ENCODE results near the gene ARSG. TPM values are rescaled to one million over a fixed set of nuclear protein-coding genes. Genes with fewer than 3 reads are reported as not detected.
"Not testable (repeated sequence)": the region's sequence is repeated elsewhere in the genome, so short reads cannot be mapped to it uniquely, and the experiment has no call there.

Gene ARSG
- total RNA-seq = 3.2 and 4.2 TPM in 2 replicates

DNA sequence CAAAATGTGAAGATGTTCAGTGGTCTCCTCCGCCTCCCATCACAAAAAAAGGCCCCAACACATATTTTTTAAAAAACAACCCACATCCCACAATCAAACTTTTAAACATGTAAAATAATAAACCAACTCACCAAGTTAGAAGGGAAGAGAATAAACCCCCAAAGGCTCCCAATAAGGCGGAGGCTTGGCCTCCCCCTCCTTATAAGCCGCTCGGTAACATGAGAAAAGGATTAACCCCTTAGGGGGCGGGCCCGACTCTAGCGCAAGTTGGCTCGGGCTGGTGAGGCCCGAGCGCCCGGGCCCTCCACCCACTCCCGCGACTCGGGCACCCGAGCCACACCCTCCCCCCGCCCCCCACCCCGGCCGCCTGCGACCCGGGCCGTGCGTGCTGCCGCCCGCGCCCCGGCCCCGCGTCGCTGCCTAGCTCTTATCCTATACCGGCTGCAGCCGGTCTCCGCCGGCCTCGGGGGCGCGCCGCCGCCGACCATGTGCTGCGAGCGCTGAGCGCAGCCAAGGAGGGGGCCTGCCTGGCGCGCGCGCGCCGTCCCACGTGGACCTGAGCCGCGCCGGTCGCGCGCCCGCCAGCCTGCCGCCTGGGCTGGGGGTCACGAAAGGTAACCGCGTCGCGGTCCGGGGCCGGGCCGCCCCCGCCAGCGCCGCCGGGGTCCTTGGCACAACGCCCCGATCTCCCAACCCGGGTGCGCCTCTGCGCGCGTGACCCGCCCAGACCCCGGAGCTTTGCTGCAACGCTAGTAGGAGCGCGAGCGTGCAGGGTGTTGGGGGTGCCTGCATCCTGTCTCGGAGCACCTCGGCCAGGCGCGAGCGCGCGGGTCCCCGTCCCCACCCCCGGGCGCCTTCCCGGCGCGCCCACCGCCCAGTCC is at the start of gene ARSG, which contains the start of gene SLC16A6:
Gene ARSG, plus strand, starts transcription at position 541 of the 881 bp plus-strand sequence. CDS start 15,999 bp downstream, outside the sequence.
Gene SLC16A6, minus strand, starts transcription at position 173 of the 881 bp plus-strand sequence. CDS start 12,807 bp downstream, outside the sequence.
- DNase-seq (ENCODE audit: low read depth) = no peak

DNA sequence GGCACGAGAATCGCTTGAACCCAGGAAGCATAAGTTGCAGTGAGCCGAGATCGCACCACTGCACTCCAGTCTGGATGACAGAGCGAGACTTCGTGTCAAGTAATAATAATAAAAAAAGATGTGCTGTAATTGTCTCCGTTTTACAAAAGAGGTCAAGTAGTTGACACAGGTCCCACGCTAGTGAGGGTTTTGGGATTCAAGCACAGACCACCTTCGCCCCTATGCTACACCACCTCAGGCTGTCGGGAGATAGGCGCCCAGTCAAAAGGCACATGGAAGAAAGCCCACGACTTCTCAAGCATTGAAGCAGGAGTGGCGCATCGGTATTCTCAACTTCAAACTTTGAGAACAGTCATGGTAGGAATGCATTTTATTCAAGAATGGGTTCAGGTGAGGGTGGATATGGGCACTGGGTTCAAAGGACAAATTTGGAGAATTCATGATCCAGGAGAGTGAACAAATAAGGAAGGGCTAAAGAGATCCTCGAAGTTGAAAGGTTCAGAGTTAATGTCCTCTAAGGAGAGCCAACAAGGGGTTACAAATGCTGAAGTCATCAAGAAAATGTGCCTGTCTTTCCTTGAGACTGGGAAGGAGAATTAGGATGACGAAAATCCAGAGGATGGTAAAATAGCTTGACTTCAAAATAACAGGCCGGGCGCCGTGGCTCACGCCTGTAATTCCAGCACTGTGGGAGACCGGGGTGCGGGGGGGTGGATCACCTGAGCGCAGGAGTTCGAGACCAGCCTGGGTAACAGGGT is 44.8 kb upstream of the ARSG start:
- no peak for DNase-seq (ENCODE audit: low read depth)

DNA sequence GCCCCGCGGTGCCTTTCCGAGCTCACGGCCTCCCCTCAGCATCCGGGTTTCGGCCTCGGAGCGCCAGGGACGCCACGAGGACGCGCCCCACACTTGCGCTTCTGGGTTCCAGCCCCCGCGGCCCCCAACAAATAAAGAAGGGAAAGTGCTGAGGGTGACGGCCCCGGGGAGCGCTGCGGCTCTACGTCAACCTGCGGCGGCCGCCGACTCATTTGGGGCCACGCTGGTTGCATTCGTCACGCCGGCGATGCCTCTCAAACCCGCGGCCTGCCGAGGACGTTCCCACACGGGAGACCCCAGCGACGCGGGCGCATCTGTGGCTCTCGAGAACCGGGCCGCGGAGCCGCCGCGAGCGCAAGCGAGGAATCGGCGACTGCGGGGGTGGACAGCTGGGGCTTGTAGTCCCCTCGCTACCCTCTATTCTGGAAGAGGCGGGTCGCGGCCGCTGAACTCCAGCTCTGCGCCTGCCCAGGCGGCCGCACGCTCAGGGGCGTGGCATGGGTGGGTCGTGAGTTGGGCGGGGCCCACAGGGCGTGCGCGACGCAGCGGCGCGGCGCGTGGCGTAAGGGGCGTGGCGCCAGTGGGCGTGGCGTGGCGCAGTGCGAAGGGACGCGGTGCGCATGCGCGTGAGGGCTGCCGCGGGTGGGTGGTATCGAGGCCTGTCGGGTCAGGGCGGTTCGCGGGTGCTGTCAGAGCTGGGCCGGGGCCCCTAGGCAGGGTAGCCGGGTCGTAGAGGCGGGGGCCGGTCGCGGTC is 43.7 kb upstream of the ARSG start, which contains the start of gene AMZ2:
Gene AMZ2, plus strand, starts transcription at position 599 of the 754 bp plus-strand sequence. CDS start 2,145 bp downstream, outside the sequence.
- peak; percentile 69 for DNase-seq (ENCODE audit: low read depth)

DNA sequence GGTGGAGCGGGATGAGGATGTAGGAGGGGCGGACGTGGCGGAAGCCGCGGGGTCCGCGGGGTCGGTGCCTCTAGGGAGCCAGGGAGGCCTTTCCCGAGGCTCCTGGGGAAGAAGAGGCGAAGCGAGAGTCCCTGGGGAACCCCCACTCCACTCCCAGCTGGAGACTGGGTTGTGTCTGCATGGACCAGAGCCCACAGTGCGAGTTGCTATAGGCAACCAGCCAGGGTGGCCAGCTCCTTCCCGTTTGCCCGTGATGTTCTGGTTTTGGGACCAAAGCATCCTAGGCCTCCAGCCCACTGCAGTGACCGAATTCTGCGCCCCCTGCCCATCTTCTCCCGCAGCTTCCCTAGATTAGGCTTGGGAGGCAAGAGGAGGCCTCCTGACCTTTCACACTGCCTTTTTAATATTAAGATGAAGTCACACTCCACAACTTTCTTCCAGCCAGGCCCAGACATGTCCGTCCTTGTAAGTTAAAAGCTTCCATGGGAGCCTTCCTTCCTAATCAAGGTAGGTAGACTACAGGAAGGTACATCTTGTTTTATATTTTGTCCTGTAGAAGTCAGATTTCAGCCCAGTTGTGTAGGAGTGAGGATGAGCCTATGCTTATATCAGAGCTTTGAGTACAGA is 43.0 kb upstream of the ARSG start:
- peak; percentile 23 for DNase-seq (ENCODE audit: low read depth)

DNA sequence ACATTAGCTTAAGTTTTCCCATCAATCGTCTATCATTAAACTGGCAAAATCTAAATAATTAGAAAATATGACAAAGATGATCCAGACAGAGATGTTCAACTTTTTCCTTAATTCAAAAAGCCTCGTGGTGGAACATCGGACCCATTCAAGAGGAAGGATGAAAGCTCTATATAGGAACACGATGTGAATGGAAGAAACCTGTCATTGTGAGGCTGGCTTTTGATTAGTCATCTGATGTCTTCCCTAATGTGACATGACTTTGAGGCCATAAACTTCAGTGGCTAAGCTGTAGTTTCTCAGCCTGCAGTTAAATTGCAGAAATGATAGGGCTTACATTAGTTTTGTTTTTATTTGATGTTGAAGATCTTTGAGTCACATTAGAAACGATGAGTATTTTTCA is 42.4 kb upstream of the ARSG start:
- no peak for DNase-seq (ENCODE audit: low read depth)

DNA sequence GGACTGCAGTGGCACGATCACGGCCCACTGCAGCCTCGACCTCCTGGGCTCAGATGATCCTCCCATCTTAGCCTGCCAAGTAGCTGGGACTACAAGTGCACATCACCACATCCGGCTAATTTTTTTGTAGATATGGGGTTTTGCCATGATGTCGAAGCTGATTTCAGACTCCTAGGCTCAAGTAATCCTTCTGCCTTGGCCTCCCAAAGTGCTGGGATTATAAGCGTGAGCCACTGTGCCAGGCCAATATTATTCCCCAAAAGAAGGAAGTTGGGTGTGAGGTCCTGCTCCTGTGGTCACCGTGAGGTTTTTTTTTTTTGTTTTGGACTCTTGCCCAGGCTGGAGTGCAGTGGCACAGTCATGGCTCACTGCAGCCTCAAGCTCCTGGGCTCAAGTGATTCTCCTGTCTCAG is 41.9 kb upstream of the ARSG start:
- no peak for DNase-seq (ENCODE audit: low read depth)

DNA sequence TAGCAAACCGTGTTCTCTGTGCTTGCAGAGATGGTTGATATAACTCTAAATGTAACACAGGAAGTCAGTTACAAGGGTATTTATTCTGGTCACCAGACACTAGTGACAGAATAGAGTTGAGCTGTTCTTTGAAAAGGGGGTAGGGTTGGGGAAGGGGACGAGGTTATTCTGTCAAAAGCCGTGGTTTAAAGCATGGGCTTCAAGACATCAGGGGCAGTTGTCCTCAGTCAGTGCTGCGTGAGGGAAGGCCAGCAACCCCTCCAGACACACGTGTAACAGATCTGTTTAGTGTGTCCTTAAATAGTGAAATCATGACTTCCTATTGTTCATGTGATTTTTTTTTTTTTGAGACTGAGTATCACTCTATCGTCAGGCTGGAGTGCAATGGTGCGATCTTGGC is 37.9 kb upstream of the ARSG start:
- not testable (repeated sequence) for DNase-seq (ENCODE audit: low read depth)

DNA sequence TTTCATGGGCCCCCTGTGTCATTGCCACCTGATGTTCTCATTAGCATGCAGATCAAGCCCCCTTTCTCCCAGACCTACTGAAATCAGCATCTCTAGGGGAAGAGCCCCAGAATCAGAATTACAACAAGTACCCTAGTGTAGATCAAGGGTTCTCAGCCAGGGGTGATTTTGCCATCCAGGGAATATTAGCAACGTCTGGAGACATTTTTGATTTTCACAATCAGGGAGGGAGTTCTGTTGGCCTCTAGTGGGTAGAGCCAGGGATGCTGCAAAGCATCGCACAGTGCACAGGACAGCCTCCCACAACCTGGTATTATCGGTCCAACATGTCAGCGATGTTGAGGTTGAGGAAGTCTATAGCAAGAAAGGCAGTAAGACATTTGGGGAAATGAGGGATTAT is 36.1 kb upstream of the ARSG start:
- no peak for DNase-seq (ENCODE audit: low read depth)

DNA sequence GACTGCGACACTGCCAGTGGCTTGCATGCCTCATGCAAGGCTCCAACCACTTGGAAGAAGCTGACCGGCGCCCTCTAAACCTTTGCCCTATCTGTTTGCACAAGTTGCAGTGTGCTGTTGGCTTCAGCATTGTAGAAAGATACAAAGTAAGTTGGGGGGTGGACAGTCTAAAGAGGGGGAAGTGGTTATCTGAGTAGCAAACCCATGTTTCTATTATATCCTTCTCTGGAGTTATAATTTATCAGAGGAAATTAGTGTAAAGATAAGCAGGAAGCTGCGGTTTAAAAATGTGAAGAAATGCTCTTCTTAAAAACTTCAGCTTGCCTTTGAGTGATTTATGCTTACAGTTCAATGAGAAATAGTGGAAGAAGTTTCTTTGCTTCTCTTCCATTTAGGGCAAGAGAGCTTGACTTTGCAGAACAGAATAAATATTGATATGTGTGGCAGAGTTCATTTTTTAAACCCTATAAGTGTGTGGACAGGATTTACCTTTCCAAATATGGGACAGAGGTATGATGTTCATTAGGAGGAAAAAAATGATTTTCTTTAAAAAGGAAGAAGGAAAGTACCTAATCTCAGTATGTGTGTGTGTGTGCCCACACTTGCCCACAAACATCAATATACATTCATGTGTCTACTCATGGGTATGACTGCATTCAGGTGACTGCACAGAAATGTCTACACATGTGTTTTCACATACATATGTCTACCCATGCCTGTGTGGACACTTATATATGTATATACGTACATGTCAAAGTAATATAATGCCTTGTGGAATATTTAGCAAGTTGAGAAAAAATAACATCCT is 35.4 kb upstream of the ARSG start:
- DNase-seq (ENCODE audit: low read depth) = no peak

DNA sequence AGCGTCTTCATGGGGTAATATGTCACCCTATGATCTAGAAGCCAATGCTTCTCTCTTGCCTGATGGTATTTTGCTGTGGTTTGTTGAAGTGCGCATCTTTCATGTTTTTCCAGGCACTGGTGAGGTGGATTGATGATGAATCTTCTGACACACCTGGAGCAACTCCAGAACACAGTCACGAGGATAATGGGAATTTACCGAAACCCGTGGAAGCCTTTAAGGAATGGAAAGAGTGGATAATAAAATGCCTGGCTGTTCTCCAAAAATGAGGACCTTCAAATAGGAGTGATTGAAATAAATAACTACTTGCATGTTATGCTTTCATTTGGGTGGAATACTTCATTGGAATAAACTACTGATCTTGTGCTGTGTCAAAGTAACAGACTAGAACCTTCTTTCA is 34.6 kb upstream of the ARSG start:
- not testable (repeated sequence) for DNase-seq (ENCODE audit: low read depth)

DNA sequence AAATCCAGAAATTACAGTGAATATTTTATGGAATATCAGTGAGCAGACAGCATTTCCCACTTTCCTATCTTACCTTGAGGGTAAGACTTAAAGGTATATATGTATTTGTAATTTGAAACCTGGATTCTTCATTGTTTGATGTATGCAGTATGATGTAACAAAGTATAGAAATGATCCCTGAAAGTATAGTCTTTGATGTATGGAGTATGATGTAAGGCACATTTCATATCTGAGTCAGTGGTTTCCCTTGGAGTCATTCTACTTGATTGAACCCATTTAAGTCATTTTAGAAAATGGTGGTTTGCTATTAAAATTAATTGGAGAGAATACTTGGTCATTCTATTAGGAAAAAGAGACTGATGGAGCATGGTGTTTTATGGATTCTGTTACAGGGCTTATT is 33.4 kb upstream of the ARSG start:
- no peak for DNase-seq (ENCODE audit: low read depth)

DNA sequence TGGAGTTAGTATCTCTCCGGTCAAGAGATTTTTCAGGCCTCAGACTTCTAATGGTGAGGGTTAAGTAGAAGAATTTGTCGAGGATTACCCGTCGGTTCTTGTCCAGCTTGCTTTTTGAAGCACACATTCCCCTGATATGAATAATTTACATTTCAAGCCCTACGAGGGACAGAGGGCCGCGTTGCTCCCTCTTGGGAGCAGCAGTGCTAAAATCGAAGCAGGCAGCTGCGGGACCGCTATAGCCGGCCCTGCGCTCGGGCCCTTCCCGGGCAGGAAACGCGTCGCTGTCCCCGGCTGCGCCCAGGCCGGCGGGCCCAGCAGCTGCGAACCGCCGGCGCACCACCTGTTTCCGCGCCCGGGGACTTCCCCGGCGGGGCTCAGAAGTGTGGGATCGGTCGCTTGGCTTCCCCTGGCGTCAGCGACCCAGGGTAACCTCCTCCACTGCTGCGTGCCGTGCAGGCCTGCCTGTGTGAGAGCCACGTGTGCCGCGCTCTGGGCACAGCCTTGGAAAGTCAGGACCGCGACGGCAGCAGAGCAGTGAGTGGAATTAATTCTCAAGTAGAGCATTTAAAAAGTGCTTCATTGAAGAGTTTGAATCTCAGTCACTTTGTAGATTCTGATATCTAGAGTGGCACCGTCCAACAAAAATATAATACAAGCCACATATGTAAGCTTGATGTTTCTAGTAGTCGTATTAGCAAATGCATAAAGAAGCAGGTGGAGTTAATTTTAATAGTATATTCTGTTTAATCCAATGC is 32.2 kb upstream of the ARSG start:
- not testable (repeated sequence) for DNase-seq (ENCODE audit: low read depth)

DNA sequence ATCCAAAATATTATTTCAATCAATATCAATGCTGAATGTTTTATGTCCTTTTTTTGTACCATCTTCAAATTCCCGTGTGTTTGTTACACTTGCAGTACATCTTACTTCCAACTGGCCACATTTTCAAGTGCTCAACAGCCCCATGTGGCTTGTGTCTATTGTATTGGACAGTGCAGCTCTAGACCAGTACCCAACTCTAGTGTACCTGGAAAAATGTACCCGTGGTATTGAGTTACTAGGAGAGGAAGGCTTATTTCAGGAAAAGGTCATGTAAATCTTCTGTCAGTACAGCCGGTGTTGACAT is 31.7 kb upstream of the ARSG start:
- DNase-seq (ENCODE audit: low read depth) = not testable (repeated sequence)

DNA sequence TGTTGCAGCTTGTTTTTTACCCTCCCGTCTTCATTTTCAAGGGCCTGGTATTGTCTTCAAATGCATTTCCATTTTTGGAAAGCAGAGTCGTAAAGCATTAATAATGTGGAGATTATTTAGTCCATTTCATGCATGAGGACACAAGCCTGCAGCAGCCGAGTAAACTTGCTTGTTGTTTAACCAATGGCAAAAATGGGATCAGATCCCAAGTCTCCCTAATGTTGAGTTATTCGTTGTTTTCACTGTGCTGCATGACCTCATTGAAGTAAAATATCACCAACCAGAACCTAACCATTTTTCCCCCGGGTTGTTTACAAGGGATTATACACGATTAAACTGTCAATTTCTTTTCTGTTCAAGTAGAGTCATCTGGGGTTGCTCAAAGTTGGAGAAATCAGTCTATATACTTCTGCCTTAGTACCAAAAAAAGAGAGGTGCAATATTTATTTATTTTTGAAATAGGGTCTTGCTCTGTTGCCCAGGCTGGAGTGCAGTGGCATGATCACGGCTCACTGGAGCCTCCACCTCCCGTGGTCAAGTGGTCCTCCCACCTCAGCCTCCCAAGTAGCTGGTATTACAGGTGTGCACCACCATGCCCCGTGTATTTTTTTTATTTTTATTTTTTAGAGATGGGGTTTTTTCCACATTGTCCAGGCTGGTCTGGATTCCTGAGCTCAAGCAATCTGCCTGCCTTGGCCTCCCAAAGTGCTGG is 31.1 kb upstream of the ARSG start:
- DNase-seq (ENCODE audit: low read depth) = peak; percentile 83

DNA sequence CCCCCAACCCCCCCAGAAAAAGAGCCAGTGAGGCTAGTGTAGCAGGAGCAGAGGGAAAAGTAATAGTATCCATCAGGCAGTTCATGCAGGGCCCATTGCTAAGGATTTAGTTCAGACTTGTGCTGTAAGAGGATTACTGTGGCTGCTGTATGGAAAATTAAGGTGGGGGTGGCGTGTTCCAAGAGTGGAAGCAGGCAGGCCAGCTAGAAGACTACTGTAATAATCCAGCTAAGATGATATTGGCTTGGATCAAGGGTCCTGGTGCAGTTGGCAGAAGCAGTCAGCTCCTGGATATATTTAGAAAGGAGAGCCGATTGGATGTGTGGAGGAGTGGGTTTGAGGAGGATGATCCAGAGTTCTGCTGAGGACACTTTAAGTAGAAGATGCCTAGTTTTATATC is 28.8 kb upstream of the ARSG start:
- DNase-seq (ENCODE audit: low read depth) = not testable (repeated sequence)

DNA sequence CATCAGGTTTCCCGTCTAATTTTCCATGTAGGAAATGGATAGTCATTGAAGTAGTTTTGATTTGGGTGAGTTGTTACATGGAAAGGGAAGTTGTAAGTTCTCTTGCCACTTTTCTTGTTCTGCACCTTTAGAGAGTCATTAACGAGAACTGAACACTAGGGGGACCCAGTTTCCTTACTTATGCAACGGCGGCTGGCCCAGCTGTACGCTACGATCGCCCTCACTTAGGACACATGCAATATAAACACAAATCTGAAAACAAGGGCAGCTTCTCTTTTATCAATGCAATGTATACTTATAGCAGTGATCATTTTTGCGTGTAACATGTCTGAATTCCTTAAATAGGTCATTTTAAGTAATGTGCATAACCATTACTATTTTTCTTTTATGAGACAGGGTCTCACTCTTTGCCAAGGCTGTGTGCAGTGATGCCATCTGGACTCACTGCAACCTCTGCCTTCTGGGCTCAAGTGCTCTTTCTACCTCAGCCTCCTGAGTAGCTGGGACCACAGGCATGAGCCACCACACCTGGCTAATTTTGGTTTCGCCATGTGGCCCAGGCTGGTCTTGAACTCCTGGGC is 28.1 kb upstream of the ARSG start:
- peak; percentile 23 for DNase-seq (ENCODE audit: low read depth)

DNA sequence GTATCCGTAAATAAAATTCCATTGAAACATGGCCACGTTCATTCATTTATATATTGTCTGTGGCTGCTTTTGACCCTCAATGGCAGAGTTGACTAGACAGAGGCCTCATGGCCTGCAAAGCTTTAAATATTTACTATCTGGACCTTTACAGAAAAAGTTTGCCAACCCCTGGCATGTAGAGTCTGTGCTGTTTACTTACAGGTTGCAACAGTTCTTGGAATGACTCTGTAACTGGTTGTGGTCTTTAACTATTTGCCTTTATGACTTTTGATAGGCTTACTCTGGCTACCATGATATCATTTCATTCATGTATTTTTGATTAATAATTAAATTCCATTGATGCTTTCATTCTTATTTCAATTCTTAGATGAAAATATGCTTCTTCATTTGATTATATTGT is 25.5 kb upstream of the ARSG start:
- DNase-seq (ENCODE audit: low read depth) = not testable (repeated sequence)

DNA sequence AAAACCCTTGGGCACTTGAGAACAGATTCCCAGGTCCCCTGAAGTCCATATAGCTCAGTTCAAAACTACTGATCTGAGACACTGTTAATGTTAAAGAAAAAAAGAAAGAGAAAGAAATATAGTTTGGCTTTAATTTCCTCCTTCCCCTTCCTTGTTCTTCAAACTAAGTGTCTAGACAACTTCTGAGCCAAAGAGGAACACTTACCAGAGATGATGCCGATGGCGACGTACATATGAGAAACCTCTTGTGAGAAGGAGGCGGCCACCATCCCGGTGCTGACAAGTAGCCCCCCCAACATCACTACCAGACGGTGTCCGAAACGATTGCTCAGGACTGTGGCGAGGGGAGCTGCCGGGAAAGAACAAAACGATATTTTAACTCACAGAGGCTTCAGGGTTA is 17.6 kb upstream of the ARSG start:
- DNase-seq (ENCODE audit: low read depth) = no peak

DNA sequence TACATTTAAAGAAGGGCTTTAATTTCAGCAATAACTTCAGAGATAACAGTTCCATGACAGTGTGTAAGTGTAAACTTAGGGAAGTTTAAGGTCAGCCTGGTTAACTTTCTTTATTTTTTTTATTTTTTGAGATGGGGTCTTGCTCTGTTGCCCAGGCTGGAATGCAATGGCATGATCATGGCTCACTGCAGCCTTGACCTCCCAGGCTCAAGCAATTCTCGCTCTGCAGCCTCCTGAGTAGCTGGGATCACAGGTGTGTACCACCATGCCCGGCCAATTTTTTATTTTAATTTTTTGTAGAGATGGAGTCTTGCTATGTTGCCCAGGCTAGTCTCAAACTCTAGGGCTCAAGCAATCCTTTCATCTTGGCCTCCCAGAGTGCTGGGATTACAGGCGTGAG is 15.0 kb upstream of the ARSG start:
- not testable (repeated sequence) for DNase-seq (ENCODE audit: low read depth)

All from renal cortical epithelial cell (primary cell).